Nucleus accumbens (tissue), 56 donors: ENCODE data around the gene TAL2.

Experiments used
- DNase-seq, 56 donors: peaks; one replicate each; lab custom pipeline; 2025; lab: John Stamatoyannopoulos, UW

TAL2 gene

GRCh38 chr9:105662184-105663104 lies at the start of gene TAL2:
Gene TAL2 (plus strand): TSS chr9:105662457. CDS start chr9:105662497, 40 bp downstream.
- DNase-seq = no peak

- no peak for DNase-seq
These were observed 41.3 kb upstream of the TAL2 start for GRCh38 chr9:105621001-105621400.

- no peak for DNase-seq
These were observed 37.2 kb upstream of the TAL2 start for GRCh38 chr9:105625088-105625487.

- no peak for DNase-seq
These were observed 29.4 kb upstream of the TAL2 start for GRCh38 chr9:105632807-105633206.

GRCh38 chr9:105633411-105633810 lies 28.8 kb upstream of the TAL2 start:
- no peak for DNase-seq

GRCh38 chr9:105636331-105636730 lies 25.9 kb upstream of the TAL2 start:
- DNase-seq = no peak

- no peak for DNase-seq
These were observed 24.4 kb upstream of the TAL2 start for GRCh38 chr9:105637787-105638395.

GRCh38 chr9:105639936-105640335 lies 22.3 kb upstream of the TAL2 start:
- no peak for DNase-seq

- no peak for DNase-seq
These were observed 18.5 kb upstream of the TAL2 start for GRCh38 chr9:105643795-105644194.

- no peak for DNase-seq
These were observed 15.2 kb upstream of the TAL2 start for GRCh38 chr9:105646879-105647594.

GRCh38 chr9:105647595-105648349 lies 14.5 kb upstream of the TAL2 start:
- DNase-seq = no peak

- no peak for DNase-seq
These were observed 10.5 kb upstream of the TAL2 start for GRCh38 chr9:105651806-105652205.

GRCh38 chr9:105656131-105656921 lies 5.9 kb upstream of the TAL2 start:
- peak in 8 of 56 donors; percentile 3 to 42 (median 4) for DNase-seq

- no peak for DNase-seq
These were observed 3.9 kb upstream of the TAL2 start for GRCh38 chr9:105658351-105658750.

- DNase-seq = peak in 13 of 56 donors; percentile 5 to 54 (median 20)
These were observed 1.2 kb upstream of the TAL2 start for GRCh38 chr9:105661011-105661410.

- DNase-seq = no peak
These were observed 1.7 kb downstream of the TAL2 start for GRCh38 chr9:105663914-105664313.

- DNase-seq = no peak
These were observed 5.6 kb downstream of the TAL2 start for GRCh38 chr9:105667867-105668266.

- DNase-seq = no peak
These were observed 8.1 kb downstream of the TAL2 start for GRCh38 chr9:105670315-105670714.

- DNase-seq = no peak
These were observed 8.5 kb downstream of the TAL2 start for GRCh38 chr9:105670775-105671174.
